Superior temporal gyrus (tissue), 1 donor: ENCODE data around the gene EVX1.

Experiments used
- DNase-seq: peaks from one replicate; pipeline ENCODE4 v3.0.0-alpha.2; 2016; ENCODE audit errors: extremely low spot score

EVX1 gene

DNA sequence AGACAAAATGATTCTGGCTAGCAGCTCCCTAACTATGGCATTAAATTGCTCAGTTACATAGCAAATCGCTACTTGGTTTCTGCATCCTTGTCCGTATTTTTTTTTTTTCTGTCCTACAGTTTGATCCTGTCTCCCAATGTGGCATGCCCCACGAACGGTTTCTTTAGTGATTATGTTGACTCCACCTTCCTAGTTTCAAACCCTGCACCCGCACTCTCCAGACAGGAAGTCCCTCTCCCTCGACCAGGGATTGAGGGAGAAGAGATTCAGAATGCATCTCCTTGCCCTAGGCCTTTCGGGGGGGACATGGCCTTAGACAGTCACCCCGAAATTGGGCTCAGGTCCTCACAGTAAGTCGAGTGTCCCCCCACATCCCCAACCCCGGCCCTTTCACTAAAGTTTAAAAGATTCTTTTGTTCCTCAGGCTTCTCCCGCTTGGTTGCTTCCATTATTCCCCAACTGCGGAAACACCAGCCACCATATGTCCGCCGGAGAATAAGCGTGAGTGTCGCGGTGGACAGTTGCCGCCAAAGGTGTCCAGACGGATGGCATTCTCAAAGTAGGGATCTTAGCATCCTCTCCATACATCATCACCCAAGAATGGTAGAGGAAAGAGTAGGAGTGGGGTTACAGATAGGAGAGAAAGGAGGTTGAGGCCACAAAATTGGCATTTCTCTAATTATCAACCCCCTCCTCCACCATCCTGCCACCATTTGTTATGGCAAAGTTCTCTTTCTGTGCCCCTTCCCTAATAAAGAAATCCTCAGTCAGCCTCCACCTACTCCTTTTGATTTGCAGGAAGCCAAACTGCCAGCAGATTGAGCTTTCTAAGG is 7.3 kb downstream of the EVX1 start:
- DNase-seq, result no peak

DNA sequence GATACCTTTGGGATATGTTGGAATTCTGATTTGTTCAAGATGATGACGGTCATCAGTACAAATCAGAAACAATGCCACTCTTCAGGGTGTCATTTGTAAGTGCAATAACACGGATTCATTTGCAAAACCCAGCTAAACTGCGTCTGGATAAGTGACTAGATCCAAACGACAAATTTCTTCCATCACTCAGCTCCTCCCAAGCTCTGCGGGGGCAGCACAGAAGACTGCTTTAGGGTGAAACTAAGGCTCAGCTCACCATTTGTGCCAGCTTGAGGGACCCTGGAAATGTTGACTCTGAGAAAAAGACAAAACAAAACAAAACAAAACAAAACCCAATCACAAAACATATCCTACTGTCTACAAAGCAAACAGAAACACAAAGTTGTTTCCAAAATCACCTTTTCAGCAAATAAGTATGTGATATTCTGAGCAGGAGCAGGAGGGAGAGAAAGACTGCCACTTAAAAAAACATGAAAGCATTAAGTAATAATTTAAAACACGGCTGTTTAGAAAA is 8.0 kb downstream of the EVX1 start:
- no peak for DNase-seq

DNA sequence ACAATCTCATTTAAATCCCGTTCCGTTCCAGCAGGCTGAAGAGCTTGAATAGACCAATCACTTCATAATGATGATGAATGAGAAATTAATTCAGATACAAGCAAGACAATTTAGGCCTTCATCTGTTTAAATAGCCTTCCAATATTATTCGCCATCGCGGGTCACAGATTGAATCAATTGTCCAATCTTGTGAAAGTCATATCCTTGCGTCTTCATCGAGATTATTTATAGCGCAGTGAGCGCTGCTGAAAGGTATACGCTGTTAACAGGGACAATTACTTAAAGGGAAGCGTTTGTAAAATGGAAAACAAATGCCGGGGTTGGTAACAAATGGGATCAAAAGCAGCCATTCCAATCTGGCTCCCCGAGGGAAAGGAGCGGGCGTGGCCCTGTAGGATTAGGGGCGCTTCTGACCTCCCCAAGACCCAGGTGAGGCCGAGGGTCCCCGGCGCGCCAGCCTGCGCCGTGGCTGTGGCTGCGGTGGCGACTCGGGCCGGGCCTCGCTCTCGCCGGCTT is 8.6 kb downstream of the EVX1 start:
- no peak for DNase-seq

DNA sequence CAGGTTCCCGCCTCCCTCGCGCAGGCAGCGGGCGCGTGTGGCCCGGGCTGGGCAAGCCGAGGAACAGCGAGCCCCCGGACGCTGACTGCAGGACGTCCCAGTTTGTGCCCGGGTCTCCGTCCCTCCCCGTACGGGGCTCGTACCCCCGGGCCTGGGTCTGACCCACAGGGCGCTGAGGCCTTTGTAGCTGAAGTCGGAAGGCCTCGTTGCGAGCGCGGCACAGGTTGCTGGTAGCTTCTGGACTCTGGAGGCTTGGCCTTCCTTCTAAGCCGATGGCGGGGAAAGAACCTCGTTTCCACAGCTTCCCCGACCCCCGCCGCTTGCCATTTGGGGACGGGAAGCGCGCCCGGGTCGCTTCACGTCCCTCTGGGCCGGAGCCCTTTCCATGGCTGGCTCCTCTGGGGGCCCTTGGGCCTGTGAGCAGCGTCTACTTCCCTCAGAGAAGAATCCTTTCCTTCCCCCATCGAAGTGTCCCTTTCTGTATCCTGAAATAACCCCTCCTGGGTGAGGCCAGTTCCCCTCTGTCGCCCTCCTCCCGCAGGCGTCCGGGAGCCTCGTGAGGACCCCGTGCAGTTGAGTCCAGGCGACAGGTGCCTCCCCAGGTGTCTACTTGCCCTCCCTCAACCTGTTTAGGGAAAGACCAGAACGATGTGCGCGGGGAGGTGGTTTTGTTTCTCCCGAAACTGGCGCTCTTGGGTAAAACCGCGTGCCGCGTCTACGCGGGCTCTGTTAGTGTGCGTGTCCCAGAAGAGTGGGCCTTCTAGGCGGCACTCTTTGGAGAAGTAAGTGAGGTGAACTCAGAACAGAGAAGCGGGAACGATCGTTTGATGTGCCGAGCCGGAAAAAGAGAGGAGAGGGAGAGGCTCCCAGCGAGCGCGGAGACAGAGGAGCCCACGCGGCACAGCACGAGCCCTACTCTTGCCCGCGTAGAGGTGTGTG is 9.3 kb downstream of the EVX1 start:
- no peak for DNase-seq

- no peak for DNase-seq
Measured at GRCh38 chr7:27254625-27255024, 12.0 kb downstream of the EVX1 start.

DNA sequence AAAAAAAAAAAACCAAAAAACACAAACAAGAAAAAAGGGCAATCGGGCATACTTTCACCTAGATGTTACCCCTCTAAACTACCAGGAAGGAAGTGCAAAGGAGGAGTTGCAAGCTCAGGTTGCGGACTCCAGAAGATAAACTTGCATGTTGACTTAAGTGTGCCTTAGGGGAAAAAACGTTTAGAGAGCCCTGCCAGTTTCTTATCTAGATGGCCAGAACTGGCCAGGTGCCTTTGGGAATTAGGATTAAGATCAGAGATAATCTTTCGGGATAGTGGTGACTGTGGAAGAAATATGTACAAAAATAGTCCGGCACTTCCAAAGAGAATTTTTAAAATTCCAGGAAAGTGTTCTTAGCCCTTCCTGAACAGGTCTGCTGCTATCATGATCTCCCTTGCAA is 17.6 kb downstream of the EVX1 start:
- DNase-seq, result no peak

GRCh38 chr7:27262121-27262520 is 19.5 kb downstream of the EVX1 start:
- DNase-seq, result no peak

- no peak for DNase-seq
Measured at GRCh38 chr7:27263781-27264180, 21.2 kb downstream of the EVX1 start.

DNA sequence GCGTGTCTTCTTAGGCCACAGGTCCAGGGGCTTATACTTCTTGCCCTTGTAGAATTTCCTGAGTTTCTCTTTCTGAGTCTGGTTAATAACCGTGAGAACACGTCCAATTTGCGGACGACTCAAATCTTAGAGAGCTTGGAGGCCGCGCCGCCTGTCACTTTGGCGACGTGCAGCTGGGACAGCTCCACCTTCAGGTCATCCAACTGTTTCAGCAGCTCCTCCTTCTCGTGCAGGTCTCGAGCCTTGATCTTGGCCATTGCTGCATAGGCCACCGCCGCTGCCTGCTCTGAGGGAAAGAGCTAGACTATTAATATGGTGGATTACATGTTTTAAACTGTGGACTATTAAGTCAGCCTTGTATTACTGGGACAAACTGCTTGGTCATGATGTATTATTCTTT is 26.9 kb downstream of the EVX1 start:
- no peak for DNase-seq

DNA sequence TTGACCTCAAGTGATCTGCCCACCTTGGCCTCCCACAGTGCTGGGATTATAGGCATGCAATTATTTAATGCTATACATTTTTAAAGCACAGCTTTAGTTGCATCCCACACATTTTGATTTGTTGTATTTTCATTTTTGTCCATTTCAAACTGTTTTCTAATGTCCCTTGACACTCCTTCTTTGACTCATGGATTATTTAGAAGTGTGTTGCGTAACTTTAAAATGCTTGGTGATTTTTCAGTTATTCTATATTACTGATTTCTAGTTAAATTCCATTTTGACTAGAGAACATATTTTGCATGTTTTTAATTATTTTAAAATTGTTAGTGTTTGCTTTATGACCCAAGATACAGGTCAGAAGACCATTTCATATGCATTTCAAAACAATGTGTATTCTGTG is 28.8 kb downstream of the EVX1 start:
- DNase-seq, result no peak

DNA sequence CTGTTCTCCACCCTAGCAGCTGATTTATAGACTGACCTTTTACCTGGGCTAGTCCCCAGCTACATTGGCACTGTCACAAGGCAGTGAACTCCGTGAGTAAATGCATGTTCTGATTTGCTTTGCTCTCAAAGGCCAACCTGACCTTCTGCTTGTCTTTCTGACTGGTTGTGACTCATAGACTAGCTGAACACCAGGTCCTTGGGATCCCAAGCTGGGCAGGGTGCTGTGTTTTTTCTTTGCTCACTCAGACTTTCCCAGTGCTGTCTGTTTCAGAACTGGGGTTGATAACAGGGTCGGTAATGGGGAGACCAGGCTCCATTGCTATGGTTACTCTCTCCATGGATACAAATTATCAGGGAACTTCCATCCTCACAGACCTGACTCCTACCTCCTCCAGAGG is 35.0 kb downstream of the EVX1 start:
- DNase-seq, result no peak

GRCh38 chr7:27283558-27283957 is 41.0 kb downstream of the EVX1 start:
- no peak for DNase-seq

DNA sequence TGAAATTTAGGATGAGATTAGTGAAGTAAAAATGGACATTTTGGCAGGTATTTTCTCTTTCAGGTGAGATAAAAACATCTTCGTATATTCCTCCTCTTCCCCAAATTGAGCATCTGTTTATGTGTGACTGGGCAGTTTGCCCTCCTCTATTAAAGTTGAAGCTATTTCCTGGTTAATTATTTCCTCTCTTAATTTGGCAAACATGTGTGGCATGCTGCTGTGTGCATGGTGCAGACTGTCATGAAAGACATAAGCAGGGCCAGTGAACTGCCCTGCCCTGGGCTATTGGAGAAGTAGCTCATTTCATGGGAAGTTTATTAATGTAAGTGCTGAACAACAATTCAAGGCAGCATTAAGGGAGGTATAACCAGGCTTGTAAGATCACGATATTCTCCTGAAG is 52.6 kb downstream of the EVX1 start:
- DNase-seq, result no peak

DNA sequence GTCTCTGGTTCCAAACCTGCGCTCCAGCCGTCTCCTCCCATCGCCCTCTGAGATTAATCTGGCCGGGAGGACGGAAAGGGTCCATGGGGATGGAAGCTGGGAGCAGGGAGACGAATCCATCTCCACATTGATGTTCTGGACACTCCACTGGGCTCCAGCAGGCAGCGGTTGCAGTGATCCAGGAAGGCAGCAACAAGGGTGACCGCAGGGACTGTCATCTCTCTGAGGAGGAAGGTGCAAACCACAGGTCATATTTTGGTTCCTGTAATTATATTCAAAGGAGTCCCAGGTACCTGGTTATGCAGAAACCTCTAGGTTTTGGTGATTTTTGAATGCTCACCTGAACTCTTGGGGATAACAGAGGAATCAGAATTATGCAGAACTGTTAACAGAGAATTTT is 54.8 kb downstream of the EVX1 start:
- DNase-seq, result no peak
